Lung (tissue), 12 donors: Measurements from ENCODE around the gene CELSR1. TPM values are rescaled to one million over a fixed set of nuclear protein-coding genes. Genes with fewer than 3 reads are reported as not detected.

Source experiments
- ATAC-seq: fragments of 200-7000 bp; cut with Tn5 transposase; one replicate; pipeline ENCODE4 v1.9.1; 2020; ENCODE audit warnings: moderate number of reproducible peaks; ENCODE audit not compliant: insufficient read depth, low FRiP score
- DNase-seq, 3 donors: peaks; one replicate each; pipeline ENCODE4 v3.0.0-alpha.2; 2013 to 2017
- H3K27ac ChIP-seq, 2 donors: one replicate each; pipeline ENCODE4 v1.5.1; 2013; ENCODE audit warnings: mild to moderate bottlenecking in 2 of 2, moderate library complexity in 2 of 2, control low read depth in 1 of 2, inconsistent platforms in 1 of 2, low read depth in 1 of 2, low read length in 1 of 2
- H3K27me3 ChIP-seq, 3 donors: one replicate each; pipeline ENCODE4 v1.5.1; 2013; ENCODE audit warnings: low read length in 2 of 3; ENCODE audit not compliant: control insufficient read depth in 3 of 3, insufficient read depth in 3 of 3
- H3K36me3 ChIP-seq, 4 donors: one replicate each; pipeline ENCODE4 v1.5.1; 2013; ENCODE audit warnings: low read length in 4 of 4, mild to moderate bottlenecking in 1 of 4, moderate library complexity in 1 of 4; ENCODE audit not compliant: control insufficient read depth in 4 of 4, insufficient read depth in 4 of 4
- H3K4me1 ChIP-seq, 5 donors: one replicate each; pipeline ENCODE4 v1.5.1; 2013; ENCODE audit warnings: low read length in 5 of 5, mild to moderate bottlenecking in 2 of 5, moderate library complexity in 1 of 5; ENCODE audit not compliant: control insufficient read depth in 5 of 5, insufficient read depth in 5 of 5
- H3K4me3 ChIP-seq: one replicate; pipeline ENCODE4 v1.5.1; 2013; ENCODE audit warnings: mild to moderate bottlenecking, control low read depth, moderate library complexity
- H3K9ac ChIP-seq, 2 donors: one replicate each; pipeline ENCODE4 v1.5.1; 2013; ENCODE audit warnings: low read length in 2 of 2, control low read depth in 1 of 2; ENCODE audit not compliant: insufficient read depth in 1 of 2
- H3K9me3 ChIP-seq, 4 donors: one replicate each; pipeline ENCODE4 v1.5.1; 2013; ENCODE audit warnings: low read length in 3 of 4, mild to moderate bottlenecking in 1 of 4, moderate library complexity in 1 of 4; ENCODE audit not compliant: control insufficient read depth in 4 of 4, insufficient read depth in 3 of 4
- WGBS, 2 donors: extraction: QIAGEN DNeasy Blood & Tissue Kit; methylation state at CpG; one replicate each; pipeline ENCODE4 v1.1.7; 2013; 5-methylcytosine and 5-hydroxymethylcytosine counted together
- polyA plus RNA-seq, 2 donors: library from polyadenylated mRNA; stranded (reverse); fragments of 200-250 nt; gene quantifications; one replicate each; pipeline ENCODE4 v1.2.1, GENCODE V29; 2013
- total RNA-seq, 2 donors: library from RNA; depleted of rRNA in 1 of 2; stranded (reverse); fragments of >200 nt in 1 of 2; gene quantifications; one replicate each; pipeline ENCODE4 v1.2.1, GENCODE V29; 2014 to 2021
- TF ChIP-seq, protein P1 (sequence below): IDR thresholded peaks from 2 replicates; pipeline ENCODE4 v1.5.1; 2012; ENCODE audit warnings: mild to moderate bottlenecking; ENCODE audit errors: control extremely low read depth, extremely low read depth
- donor health status: control.
- donor health status: control.
- donor health status: Bipolar disorder and iron deficiency.
- donor health status: healthy.
- donor health status: DM: yes; HTN: yes; CAD: no.

The CELSR1 gene
- total and polyA plus RNA-seq, 4 donors: 14.0 to 65.9 (median 32.7) TPM

DNA sequence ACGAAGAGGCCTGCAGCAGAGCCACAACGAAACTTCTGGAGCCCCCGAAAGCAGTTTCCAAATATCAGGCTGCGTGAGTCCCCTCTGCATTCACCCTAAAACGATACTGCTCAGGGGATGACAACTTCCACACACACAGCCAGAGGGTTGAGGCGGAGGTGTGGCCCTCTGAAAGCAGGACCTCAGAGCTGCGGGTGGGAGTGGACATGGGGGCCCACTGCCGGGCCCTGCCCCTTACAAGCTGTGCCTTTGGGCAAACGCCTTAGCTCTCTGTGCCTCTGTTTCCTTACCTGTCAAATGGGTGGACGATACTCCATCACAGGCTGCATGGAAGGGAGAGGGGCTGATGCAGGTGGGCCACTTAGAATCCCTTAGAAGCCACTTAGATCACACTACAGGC lies 148.8 kb downstream of the CELSR1 start:
- H3K4me1 ChIP-seq: peaks cover 0 to 7% (median 0%) of the 10 kb centered on the region in 5 donors
- H3K27ac ChIP-seq: no peak overlapping the region
- H3K9ac ChIP-seq: no peak overlapping the region
- H3K27me3 ChIP-seq: no peaks in the 10 kb centered on the region
- H3K36me3 ChIP-seq: peaks cover 0 to 10% (median 0%) of the 10 kb centered on the region in 4 donors
- 91 to 93% methylated on average over 10 of the region's 10 CpGs for whole genome bisulfite sequencing, 2 donors
- DNase-seq (no peak), ATAC-seq (no peak)
- H3K4me3 ChIP-seq: no peak overlapping the region
- TF ChIP-seq, protein P1, sequence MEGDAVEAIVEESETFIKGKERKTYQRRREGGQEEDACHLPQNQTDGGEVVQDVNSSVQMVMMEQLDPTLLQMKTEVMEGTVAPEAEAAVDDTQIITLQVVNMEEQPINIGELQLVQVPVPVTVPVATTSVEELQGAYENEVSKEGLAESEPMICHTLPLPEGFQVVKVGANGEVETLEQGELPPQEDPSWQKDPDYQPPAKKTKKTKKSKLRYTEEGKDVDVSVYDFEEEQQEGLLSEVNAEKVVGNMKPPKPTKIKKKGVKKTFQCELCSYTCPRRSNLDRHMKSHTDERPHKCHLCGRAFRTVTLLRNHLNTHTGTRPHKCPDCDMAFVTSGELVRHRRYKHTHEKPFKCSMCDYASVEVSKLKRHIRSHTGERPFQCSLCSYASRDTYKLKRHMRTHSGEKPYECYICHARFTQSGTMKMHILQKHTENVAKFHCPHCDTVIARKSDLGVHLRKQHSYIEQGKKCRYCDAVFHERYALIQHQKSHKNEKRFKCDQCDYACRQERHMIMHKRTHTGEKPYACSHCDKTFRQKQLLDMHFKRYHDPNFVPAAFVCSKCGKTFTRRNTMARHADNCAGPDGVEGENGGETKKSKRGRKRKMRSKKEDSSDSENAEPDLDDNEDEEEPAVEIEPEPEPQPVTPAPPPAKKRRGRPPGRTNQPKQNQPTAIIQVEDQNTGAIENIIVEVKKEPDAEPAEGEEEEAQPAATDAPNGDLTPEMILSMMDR: no peak
- H3K9me3 ChIP-seq: no peaks in the 10 kb centered on the region

DNA sequence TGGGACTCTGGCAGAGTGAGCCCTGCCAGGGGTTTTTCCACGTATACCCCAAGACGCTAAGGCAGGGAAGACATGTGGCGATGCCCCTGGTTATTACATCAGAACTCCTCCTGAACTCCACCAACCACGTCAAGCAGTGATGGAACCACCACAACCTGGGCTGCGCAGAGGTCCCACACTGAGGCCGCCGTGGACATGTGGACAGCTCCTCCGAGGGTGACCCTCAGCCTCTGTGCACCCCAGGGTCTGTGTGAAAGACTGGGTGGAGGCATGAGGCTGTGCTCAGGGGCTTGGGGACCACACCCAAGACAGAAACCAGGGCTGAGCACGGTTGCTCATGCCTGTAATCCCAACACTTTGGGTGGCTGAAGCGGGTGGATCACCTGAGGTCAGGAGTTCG lies 149.7 kb downstream of the CELSR1 start:
- H3K27ac ChIP-seq: no peak overlapping the region

DNA sequence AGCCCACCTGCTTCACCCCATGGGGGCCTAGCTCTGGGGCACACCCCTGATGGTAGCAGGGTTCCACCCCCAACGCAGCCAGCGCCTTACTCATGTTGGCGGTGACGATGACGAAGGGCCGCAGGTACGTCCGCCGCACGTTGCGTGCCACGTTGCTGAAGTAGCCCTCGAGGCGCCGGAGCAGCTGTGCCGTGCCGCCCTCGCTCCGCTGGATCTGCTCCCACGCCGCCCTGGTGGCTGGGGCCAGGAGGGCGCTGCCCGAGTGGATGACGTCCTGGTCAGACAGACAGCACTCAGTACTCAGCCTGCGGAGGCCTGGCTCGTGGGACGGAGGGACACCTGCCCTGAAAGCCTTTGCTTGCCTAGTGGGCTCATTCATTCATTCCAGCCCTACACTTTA lies 151.1 kb downstream of the CELSR1 start:
- H3K9ac ChIP-seq: no peak overlapping the region
- H3K27ac ChIP-seq: no peak overlapping the region
- peaks cover 0 to 2% (median 0%) of the 10 kb centered on the region in 4 donors for H3K9me3 ChIP-seq
- ATAC-seq: no peak
- TF ChIP-seq, protein P1: no peak
- WGBS, 2 donors: 94 to 96% methylated on average over 27 of the region's 27 CpGs
- peaks cover 0 to 10% (median 0%) of the 10 kb centered on the region in 4 donors for H3K36me3 ChIP-seq
- no peak overlapping the region for H3K4me3 ChIP-seq
- DNase-seq: no peak
- peaks cover 0 to 7% (median 0%) of the 10 kb centered on the region in 5 donors for H3K4me1 ChIP-seq
- no peaks in the 10 kb centered on the region for H3K27me3 ChIP-seq

More for the DNA sequence above, 149.7 kb downstream of the CELSR1 start:
- DNase-seq: no peak
- Histone ChIP-seq H3K9ac (no peak overlapping the region), H3K36me3 (peaks cover 0 to 10% (median 0%) of the 10 kb centered on the region in 4 donors), H3K9me3 (no peaks in the 10 kb centered on the region), H3K4me1 (peaks cover 0 to 7% (median 0%) of the 10 kb centered on the region in 5 donors), H3K4me3 (no peak overlapping the region), H3K27me3 (no peaks in the 10 kb centered on the region)
- 89 to 93% methylated on average over 11 of the region's 11 CpGs for WGBS, 2 donors
- TF ChIP-seq, protein P1: no peak
- ATAC-seq: no peak

DNA sequence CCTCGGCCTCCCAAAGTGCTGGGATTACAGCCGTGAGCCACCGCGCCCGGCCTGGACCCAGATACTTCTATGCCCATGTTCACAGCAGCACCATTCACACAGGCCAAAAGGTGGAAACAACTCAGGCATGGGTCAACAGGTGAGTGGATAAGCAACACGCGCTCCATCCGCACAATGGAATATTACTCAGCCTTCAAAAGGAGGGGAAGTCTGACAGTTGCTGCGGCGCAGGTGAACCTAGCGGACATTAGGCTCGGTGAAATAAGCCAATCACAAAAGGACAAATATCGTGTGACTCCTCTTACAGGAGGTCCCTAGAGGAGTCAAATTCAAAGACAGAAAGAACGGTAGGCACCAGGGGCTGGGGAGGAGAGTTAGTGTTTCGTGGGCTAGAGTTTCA lies 154.9 kb downstream of the CELSR1 start:
- ATAC-seq (no peak), DNase-seq (no peak)
- H3K9me3 ChIP-seq: peaks cover 0 to 2% (median 0%) of the 10 kb centered on the region in 4 donors
- WGBS, 2 donors: 88 to 97% methylated on average over 15 of the region's 15 CpGs
- no peak overlapping the region for H3K4me3 ChIP-seq
- peaks cover 0 to 2% (median 0%) of the 10 kb centered on the region in 3 donors for H3K27me3 ChIP-seq
- TF ChIP-seq, protein P1: no peak
- H3K4me1 ChIP-seq: peaks cover 3 to 11% (median 5%) of the 10 kb centered on the region in 5 donors
- H3K27ac ChIP-seq: no peak overlapping the region
- H3K9ac ChIP-seq: no peak overlapping the region
- no peaks in the 10 kb centered on the region for H3K36me3 ChIP-seq
